HG03095 (cell line): ENCODE measurements around the gene SPIN1.

Source experiments
- ATAC-seq: cut with Tn5 transposase; IDR thresholded peaks from one replicate; pipeline ENCODE4 v1.9.1; 2021; ENCODE audit warnings: moderate library complexity; ENCODE audit not compliant: unreplicated experiment

Gene SPIN1

GRCh38 chr9:88488166-88488565 is 99.9 kb downstream of the SPIN1 start:
- ATAC-seq, result no peak

GRCh38 chr9:88494983-88495721 is 106.9 kb downstream of the SPIN1 start:
- no peak for ATAC-seq

- ATAC-seq, result no peak
These were observed 109.0 kb downstream of the SPIN1 start for GRCh38 chr9:88497224-88497623.

GRCh38 chr9:88498880-88499279 is 110.6 kb downstream of the SPIN1 start:
- no peak for ATAC-seq

- ATAC-seq, result no peak
These were observed 112.8 kb downstream of the SPIN1 start for GRCh38 chr9:88501086-88501485.

- ATAC-seq, result no peak
These were observed 114.3 kb downstream of the SPIN1 start for GRCh38 chr9:88502552-88503034.

- no peak for ATAC-seq
These were observed 115.0 kb downstream of the SPIN1 start for GRCh38 chr9:88503081-88503844.

- ATAC-seq, result no peak
These were observed 115.9 kb downstream of the SPIN1 start for GRCh38 chr9:88503845-88504764.

- no peak for ATAC-seq
These were observed 120.1 kb downstream of the SPIN1 start for GRCh38 chr9:88508326-88508725.

GRCh38 chr9:88511906-88512305 is 123.7 kb downstream of the SPIN1 start:
- no peak for ATAC-seq

GRCh38 chr9:88514247-88514646 is 126.0 kb downstream of the SPIN1 start:
- ATAC-seq, result no peak

- no peak for ATAC-seq
These were observed 133.1 kb downstream of the SPIN1 start for GRCh38 chr9:88521308-88521707.

GRCh38 chr9:88522360-88522759 is 134.1 kb downstream of the SPIN1 start:
- ATAC-seq, result no peak

- ATAC-seq, result no peak
These were observed 134.8 kb downstream of the SPIN1 start for GRCh38 chr9:88523056-88523455.

GRCh38 chr9:88524911-88525310 is 136.7 kb downstream of the SPIN1 start:
- no peak for ATAC-seq

- no peak for ATAC-seq
These were observed 139.4 kb downstream of the SPIN1 start for GRCh38 chr9:88527618-88528017.
